NB4 (cell line): ENCODE measurements around the gene TTC21B.

Source experiments
- CTCF ChIP-seq: IDR thresholded peaks from one replicate; pipeline ENCODE4 v1.5.1; 2012; ENCODE audit warnings: low read depth, low read length
- MAX ChIP-seq: IDR thresholded peaks from 2 replicates; pipeline ENCODE4 v1.6.1; 2011; ENCODE audit warnings: low read depth, low read length
- POLR2A ChIP-seq: IDR thresholded peaks from 2 replicates; pipeline ENCODE4 v1.6.1; 2011; ENCODE audit warnings: mild to moderate bottlenecking; ENCODE audit not compliant: insufficient read length; ENCODE audit errors: extremely low read depth

GRCh38 chr2:165898381-165898780 lies 55.2 kb downstream of the TTC21B start:
- TF ChIP-seq CTCF: no peak
- TF ChIP-seq POLR2A: no peak
- no peak for TF ChIP-seq MAX
